Calu3 (cell line): ENCODE measurements around the gene KRTAP9-1. TPM values are rescaled to one million over a fixed set of nuclear protein-coding genes. Genes with fewer than 3 reads are reported as not detected.
"Not testable (repeated sequence)": the region's sequence is repeated elsewhere in the genome, so short reads cannot be mapped to it uniquely, and the experiment has no call there.

Experiments used
- Bru-seq: library from RNA; stranded (reverse); fragments of 400-500 nt; gene quantifications from one replicate; lab custom pipeline; 2021; lab: Mats Ljungman, UMichigan
- BruChase-seq, 2 experiments: library from RNA; stranded (reverse); fragments of 400-500 nt; gene quantifications; one replicate each; lab custom pipeline; 2021; lab: Mats Ljungman, UMichigan
- BruUV-seq: library from RNA; stranded (reverse); fragments of 400-500 nt; replicated peaks from 2 replicates; lab custom pipeline; 2021; lab: Mats Ljungman, UMichigan
- CTCF ChIA-PET: fragments of 300-600 bp; sonication (Branson Sonifier 250); formaldehyde crosslinking; loops from one replicate; lab custom pipeline; 2022; ENCODE audit warnings: antibody characterized with exemption; lab: Charles Lee
- DNase-seq: peaks from one replicate; pipeline ENCODE4 v3.0.0; 2022
- H3K27ac Mint-ChIP-seq: one replicate; pipeline ENCODE4 v1.8.0; 2022; ENCODE audit warnings: mixed read lengths; ENCODE audit not compliant: unreplicated experiment
- H3K27me3 Mint-ChIP-seq: one replicate; pipeline ENCODE4 v1.8.0; 2022; ENCODE audit warnings: mixed read lengths; ENCODE audit not compliant: unreplicated experiment
- H3K36me3 Mint-ChIP-seq: one replicate; pipeline ENCODE4 v1.8.0; 2022; ENCODE audit warnings: mild to moderate bottlenecking, moderate library complexity, mixed read lengths; ENCODE audit not compliant: insufficient read depth, unreplicated experiment
- H3K4me1 Mint-ChIP-seq: one replicate; pipeline ENCODE4 v1.8.0; 2022; ENCODE audit warnings: mild to moderate bottlenecking, low read depth, mixed read lengths; ENCODE audit not compliant: unreplicated experiment
- H3K4me3 Mint-ChIP-seq: one replicate; pipeline ENCODE4 v1.8.0; 2022; ENCODE audit warnings: mild to moderate bottlenecking, low read depth, moderate library complexity, mixed read lengths; ENCODE audit not compliant: unreplicated experiment
- H3K9me3 Mint-ChIP-seq: one replicate; pipeline ENCODE4 v1.8.0; 2022; ENCODE audit warnings: low read depth, mixed read lengths; ENCODE audit not compliant: unreplicated experiment
- intact Hi-C: fragments of 100-400 bp; cut with micrococcal nuclease; formaldehyde crosslinking; loops from one replicate; pipeline ENCODE4 v1.10.0; 2022; ENCODE audit not compliant: unreplicated experiment
- long read RNA-seq: library from polyadenylated mRNA; stranded (forward); transcript quantifications from one replicate; pipeline ENCODE4 v2.0.0, GENCODE V29; 2022
- total RNA-seq: library from RNA; stranded (reverse); gene quantifications from 2 replicates; pipeline ENCODE4 v1.2.3, GENCODE V29; 2022
- TF ChIP-seq, protein P1 (sequence below): fragments of 200-600 bp; IDR thresholded peaks from one replicate; pipeline ENCODE4 v1.8.0; 2022; ENCODE audit warnings: antibody characterized with exemption; ENCODE audit not compliant: unreplicated experiment

Gene KRTAP9-1, protein sequence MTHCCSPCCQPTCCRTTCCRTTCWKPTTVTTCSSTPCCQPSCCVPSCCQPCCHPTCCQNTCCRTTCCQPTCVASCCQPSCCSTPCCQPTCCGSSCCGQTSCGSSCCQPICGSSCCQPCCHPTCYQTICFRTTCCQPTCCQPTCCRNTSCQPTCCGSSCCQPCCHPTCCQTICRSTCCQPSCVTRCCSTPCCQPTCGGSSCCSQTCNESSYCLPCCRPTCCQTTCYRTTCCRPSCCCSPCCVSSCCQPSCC
- total RNA-seq (not detected in 2 replicates), Bru-seq, nascent RNA (not detected), BruChase-seq, experiment 1, labeled RNA remaining after a 6-hour chase (not detected), BruChase-seq, experiment 2, labeled RNA remaining after a 2-hour chase (not detected)
- long read RNA-seq, result 0 reads

DNA sequence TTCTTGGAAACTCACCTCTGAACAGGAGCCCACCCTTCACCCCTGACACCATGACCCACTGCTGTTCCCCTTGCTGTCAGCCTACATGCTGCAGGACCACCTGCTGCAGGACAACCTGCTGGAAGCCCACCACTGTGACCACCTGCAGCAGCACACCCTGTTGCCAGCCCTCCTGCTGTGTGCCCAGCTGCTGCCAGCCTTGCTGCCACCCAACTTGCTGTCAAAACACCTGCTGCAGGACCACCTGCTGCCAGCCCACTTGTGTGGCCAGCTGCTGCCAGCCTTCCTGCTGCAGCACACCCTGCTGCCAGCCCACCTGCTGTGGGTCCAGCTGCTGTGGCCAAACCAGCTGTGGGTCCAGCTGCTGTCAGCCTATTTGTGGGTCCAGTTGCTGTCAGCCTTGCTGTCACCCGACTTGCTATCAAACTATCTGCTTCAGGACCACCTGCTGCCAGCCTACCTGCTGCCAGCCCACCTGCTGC lies at the start of gene KRTAP9-1:
Gene KRTAP9-1 (plus strand): TSS at position 51 of the 482 bp plus-strand sequence. CDS start 0 bp downstream, at position 51.
- H3K4me3 Mint-ChIP-seq, H3K4me1 Mint-ChIP-seq, H3K27me3 Mint-ChIP-seq, BruUV-seq, H3K9me3 Mint-ChIP-seq, CTCF ChIA-PET, H3K27ac Mint-ChIP-seq, DNase-seq, intact Hi-C loops, H3K36me3 Mint-ChIP-seq: not testable (repeated sequence)

DNA sequence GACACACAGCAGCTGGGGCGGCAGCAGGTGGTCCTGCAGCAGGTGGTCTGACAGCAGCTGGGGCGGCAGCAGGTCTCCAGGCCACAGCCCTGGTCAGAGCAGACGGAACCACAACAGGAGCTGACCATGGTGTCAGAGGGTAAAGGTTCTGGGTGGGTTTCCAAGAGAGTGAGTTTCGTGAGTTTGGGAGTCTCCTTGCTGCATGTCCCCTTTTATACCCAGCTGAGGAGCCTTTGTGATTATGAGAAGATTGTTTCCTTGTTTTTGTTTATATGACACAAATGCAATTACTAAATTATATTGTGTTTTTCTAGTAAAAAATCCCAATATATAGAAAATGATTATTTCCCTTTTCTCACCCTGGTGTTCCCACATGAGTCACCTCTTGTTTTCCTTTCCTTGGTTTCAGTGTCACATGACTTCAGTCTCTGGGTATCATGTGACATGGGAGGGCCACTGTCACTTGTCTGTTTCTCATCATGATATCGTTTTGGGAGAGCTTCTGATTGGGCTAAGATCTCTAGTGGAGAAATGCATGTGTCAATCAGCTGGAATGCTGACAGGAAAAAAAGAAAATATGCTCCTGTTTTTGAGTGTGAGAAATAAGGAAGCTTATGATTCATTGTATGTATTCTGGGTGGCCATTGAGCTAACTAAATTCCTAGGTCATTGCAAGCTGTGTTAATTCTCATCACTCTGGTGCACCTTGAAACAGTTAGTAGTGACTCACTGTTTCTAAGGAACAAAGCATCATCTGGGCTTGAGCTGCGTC lies 49.1 kb upstream of the KRTAP9-1 start, which contains the start of gene KRTAP4-6:
Gene KRTAP4-6 (minus strand): TSS at position 185 of the 772 bp plus-strand sequence. CDS start 57 bp downstream, at position 128.
- intact Hi-C loops, result no loop called here
- H3K27ac Mint-ChIP-seq, result peak within 1 kb of the TSS; percentile 84
- TF ChIP-seq, protein P1, sequence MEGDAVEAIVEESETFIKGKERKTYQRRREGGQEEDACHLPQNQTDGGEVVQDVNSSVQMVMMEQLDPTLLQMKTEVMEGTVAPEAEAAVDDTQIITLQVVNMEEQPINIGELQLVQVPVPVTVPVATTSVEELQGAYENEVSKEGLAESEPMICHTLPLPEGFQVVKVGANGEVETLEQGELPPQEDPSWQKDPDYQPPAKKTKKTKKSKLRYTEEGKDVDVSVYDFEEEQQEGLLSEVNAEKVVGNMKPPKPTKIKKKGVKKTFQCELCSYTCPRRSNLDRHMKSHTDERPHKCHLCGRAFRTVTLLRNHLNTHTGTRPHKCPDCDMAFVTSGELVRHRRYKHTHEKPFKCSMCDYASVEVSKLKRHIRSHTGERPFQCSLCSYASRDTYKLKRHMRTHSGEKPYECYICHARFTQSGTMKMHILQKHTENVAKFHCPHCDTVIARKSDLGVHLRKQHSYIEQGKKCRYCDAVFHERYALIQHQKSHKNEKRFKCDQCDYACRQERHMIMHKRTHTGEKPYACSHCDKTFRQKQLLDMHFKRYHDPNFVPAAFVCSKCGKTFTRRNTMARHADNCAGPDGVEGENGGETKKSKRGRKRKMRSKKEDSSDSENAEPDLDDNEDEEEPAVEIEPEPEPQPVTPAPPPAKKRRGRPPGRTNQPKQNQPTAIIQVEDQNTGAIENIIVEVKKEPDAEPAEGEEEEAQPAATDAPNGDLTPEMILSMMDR, result no peak
- peaks cover 25% of the 10 kb centered on the region for H3K9me3 Mint-ChIP-seq
- CTCF ChIA-PET, result interaction anchor here (0.5 to 1.2 kb wide), 4 partner anchors 8 to 1176 kb away, joined by 3 to 8 read pairs (median 4); no protein-coding TSS in a partner anchor
- DNase-seq, result peak; percentile 44
- no TSS peak for BruUV-seq
- H3K4me3 Mint-ChIP-seq, result peak within 1 kb of the TSS; percentile 33
- peaks cover 32% of the 10 kb centered on the region for H3K4me1 Mint-ChIP-seq
- H3K36me3 Mint-ChIP-seq, result peaks cover 13% of the 10 kb centered on the region
- H3K27me3 Mint-ChIP-seq, result no peaks in the 10 kb centered on the region

DNA sequence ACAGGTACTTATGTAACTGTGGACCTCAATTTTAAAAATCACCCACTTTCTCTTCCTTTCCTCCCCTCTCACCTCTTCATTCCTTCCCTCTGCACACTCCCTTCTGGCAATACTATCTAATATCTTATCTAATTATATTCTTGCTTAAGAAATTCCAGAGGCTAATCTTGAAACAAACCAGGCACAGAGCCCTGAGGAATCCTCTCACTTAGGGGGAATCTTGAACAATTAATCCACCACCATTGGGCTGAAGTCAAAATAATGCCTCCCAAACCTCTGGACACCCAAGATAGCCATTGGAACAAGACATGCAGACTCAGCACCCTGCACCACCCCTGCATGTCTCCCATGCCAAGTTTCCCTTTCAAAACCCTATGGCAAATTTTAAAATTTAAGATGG lies 48.3 kb upstream of the KRTAP9-1 start:
- no peak for DNase-seq
- Mint-ChIP-seq H3K27me3 (no peaks in the 10 kb centered on the region), H3K9me3 (peaks cover 24% of the 10 kb centered on the region), H3K4me1 (peaks cover 32% of the 10 kb centered on the region), H3K27ac (peak overlapping the region; percentile 84), H3K4me3 (no peak overlapping the region), H3K36me3 (peaks cover 13% of the 10 kb centered on the region)
- intact Hi-C loops, result no loop called here
- TF ChIP-seq, protein P1, result no peak
- no TSS peak for BruUV-seq
- CTCF ChIA-PET, result interaction anchor here (1.1 to 1.2 kb wide), 2 partner anchors 9 to 407 kb away, joined by 4 to 8 read pairs; no protein-coding TSS in a partner anchor

DNA sequence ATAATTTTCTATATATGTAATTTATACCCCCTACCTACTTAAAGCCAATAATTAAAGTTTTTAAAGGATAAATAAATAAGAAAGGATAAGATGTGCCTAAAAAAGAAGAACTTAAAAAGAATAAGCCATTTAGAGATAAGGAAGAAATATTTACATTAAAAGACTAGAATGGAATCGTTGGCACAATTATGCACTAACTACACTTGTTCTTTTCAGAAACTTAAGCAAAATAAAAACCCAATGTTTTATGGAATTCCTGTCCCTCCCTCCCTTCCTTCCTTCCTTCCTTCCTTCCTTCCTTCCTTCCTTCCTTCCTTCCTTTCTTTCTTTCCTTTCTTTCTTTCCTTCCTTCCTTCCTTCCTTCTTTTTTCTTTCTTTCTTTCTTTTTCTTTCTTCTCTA lies 44.8 kb upstream of the KRTAP9-1 start:
- peaks cover 32% of the 10 kb centered on the region for H3K4me1 Mint-ChIP-seq
- TF ChIP-seq, protein P1, result no peak
- H3K4me3 Mint-ChIP-seq, result no peak overlapping the region
- intact Hi-C loops, result no loop called here
- H3K9me3 Mint-ChIP-seq, result peaks cover 13% of the 10 kb centered on the region
- no peaks in the 10 kb centered on the region for H3K27me3 Mint-ChIP-seq
- CTCF ChIA-PET, result no interaction called here
- peaks cover 8% of the 10 kb centered on the region for H3K36me3 Mint-ChIP-seq
- no peak overlapping the region for H3K27ac Mint-ChIP-seq
- no TSS peak for BruUV-seq
- no peak for DNase-seq
